GM23248 (cell line): ENCODE measurements around the gene PTCH2. TPM values are rescaled to one million over a fixed set of nuclear protein-coding genes. Genes with fewer than 3 reads are reported as not detected.

Experiments used
- DNase-seq: peaks from one replicate; pipeline ENCODE4 v3.0.0-alpha.2; 2015
- H2AFZ ChIP-seq: fragments of 200-600 bp; sonication (generic); 2 replicates; pipeline ENCODE4 v1.6.1; 2016; ENCODE audit warnings: antibody characterized with exemption
- H3F3A ChIP-seq: fragments of 200-600 bp; sonication (generic); 2 replicates; pipeline ENCODE4 v1.6.1; 2016; ENCODE audit warnings: mild to moderate bottlenecking, antibody characterized with exemption, mixed run types; ENCODE audit not compliant: insufficient read depth
- H3K27ac ChIP-seq: fragments of 200-600 bp; sonication (generic); 2 replicates; pipeline ENCODE4 v1.5.1; 2016; ENCODE audit warnings: mild to moderate bottlenecking
- H3K27me3 ChIP-seq: fragments of 200-600 bp; sonication (generic); replicated peaks from 2 replicates; pipeline ENCODE4 v1.6.1; 2016; ENCODE audit warnings: mild to moderate bottlenecking; ENCODE audit not compliant: insufficient read depth
- H3K36me3 ChIP-seq: fragments of 200-600 bp; sonication (generic); 2 replicates; pipeline ENCODE4 v1.6.1; 2016; ENCODE audit warnings: low read depth, mild to moderate bottlenecking
- H3K4me1 ChIP-seq: fragments of 200-600 bp; sonication (generic); 2 replicates; pipeline ENCODE4 v1.6.1; 2016; ENCODE audit warnings: mild to moderate bottlenecking; ENCODE audit not compliant: insufficient read depth
- H3K4me2 ChIP-seq: fragments of 200-600 bp; sonication (generic); one replicate; pipeline ENCODE4 v1.6.1; 2016; ENCODE audit warnings: mild to moderate bottlenecking; ENCODE audit not compliant: unreplicated experiment
- H3K4me3 ChIP-seq: fragments of 200-600 bp; sonication (generic); 2 replicates; pipeline ENCODE4 v1.5.1; 2016; ENCODE audit warnings: mild to moderate bottlenecking
- H3K79me2 ChIP-seq: fragments of 200-600 bp; sonication (generic); 2 replicates; pipeline ENCODE4 v1.6.1; 2016; ENCODE audit warnings: mild to moderate bottlenecking; ENCODE audit not compliant: insufficient read depth
- H3K9ac ChIP-seq: fragments of 200-600 bp; sonication (generic); 2 replicates; pipeline ENCODE4 v1.6.1; 2016; ENCODE audit warnings: mild to moderate bottlenecking
- H3K9me2 ChIP-seq: fragments of 200-600 bp; sonication (generic); 2 replicates; pipeline ENCODE4 v1.6.1; 2016; ENCODE audit warnings: mixed run types, mild to moderate bottlenecking, moderate library complexity; ENCODE audit not compliant: insufficient read depth
- H3K9me3 ChIP-seq: fragments of 200-600 bp; sonication (generic); one replicate; pipeline ENCODE4 v1.6.1; 2017; ENCODE audit warnings: low read depth
- H4K20me1 ChIP-seq: fragments of 200-600 bp; sonication (generic); 2 replicates; pipeline ENCODE4 v1.6.0; 2016; ENCODE audit not compliant: insufficient read depth
- EZH2 ChIP-seq: fragments of 200-600 bp; sonication (generic); IDR thresholded peaks from 2 replicates; pipeline ENCODE4 v1.6.1; 2018; ENCODE audit warnings: antibody characterized with exemption, mild to moderate bottlenecking; ENCODE audit not compliant: insufficient read depth, poor library complexity, severe bottlenecking
- EZH2phosphoT487 ChIP-seq: fragments of 200-600 bp; sonication (generic); IDR thresholded peaks from 2 replicates; pipeline ENCODE4 v1.6.1; 2018; ENCODE audit warnings: antibody characterized with exemption, moderate library complexity, mild to moderate bottlenecking, low read depth; ENCODE audit not compliant: insufficient read depth
- WGBS, 2 experiments: methylation state at CpG; one replicate each; pipeline ENCODE4 v1.1.6; 2015 to 2017; ENCODE audit warnings: low lambda C conversion rate in 2 of 2, low coverage in 1 of 2; ENCODE audit errors: missing lambda C conversion rate in 2 of 2; 5-methylcytosine and 5-hydroxymethylcytosine counted together
- in situ Hi-C: fragments of 300-500 bp; cut with MboI; formaldehyde crosslinking; loops from 2 replicates; pipeline ENCODE4 v1.15.0; 2020
- polyA plus RNA-seq: library from polyadenylated mRNA; unstranded; fragments of >200 nt; fragmentation: Nextera tagmentation; extraction: Ambion mirVana; gene quantifications from 2 replicates; pipeline ENCODE4 v1.2.1, GENCODE V29; 2016
- total RNA-seq: library from RNA; depleted of rRNA; stranded (reverse); fragments of >200 nt; shearing (Covaris generic); gene quantifications from 2 replicates; pipeline ENCODE4 v1.2.3, GENCODE V29; 2014

The PTCH2 gene
- total and polyA plus RNA-seq, 2 experiments from 2014 or later = 0.05 to 0.11 TPM

DNA sequence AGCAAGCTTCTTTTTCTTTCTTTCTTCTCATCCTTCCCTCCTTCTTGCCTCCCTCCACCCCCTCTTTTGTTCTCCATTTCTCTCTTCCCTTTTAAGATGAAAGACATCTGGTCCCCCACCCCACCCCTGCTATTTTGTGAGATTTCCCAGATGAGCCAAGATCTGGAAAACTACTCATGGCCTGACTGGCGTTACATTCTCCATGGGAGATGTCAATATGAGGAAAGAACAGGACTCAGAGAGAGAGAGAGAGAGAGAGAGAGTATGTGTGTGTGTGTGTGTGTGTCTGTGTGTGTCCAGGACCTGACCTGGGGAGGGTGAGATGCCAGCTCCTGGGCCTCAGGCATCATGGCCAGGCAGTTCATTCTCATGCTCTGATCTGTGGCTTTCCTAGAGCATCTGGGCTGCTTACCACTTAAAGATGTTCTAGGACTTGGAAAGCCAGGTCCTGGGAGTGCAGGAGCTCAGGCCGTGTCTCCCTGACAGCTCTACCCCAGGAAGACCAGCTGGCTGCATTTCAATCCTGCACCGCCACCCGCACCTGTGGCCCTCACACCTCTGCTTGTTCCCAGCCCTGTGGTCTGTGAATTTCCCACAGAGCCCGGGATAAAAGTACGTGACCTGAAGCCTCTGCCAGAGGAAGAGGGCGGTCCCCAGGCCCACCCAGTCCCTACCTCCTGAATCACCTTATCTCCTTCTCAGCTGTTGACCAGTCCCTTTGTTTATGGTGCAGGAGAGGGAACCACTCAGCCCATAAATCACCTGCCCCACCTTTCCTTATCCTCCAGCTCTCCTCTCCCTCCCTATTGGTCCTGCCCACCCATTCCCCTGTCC lies 51.9 kb downstream of the PTCH2 start:
- no peak overlapping the region for H2AFZ ChIP-seq
- H3K27ac ChIP-seq = no peak overlapping the region
- no peaks in the 10 kb centered on the region for H4K20me1 ChIP-seq
- H3K4me2 ChIP-seq = no peak overlapping the region
- H3K27me3 ChIP-seq = no peaks in the 10 kb centered on the region
- no peaks in the 10 kb centered on the region for H3K9me2 ChIP-seq
- H3K79me2 ChIP-seq = no peaks in the 10 kb centered on the region
- H3K9me3 ChIP-seq = no peaks in the 10 kb centered on the region
- 58% methylated on average over 7 of the region's 7 CpGs for WGBS, 2 experiments
- no peak for DNase-seq
- in situ Hi-C loops = no loop called here
- TF ChIP-seq EZH2phosphoT487 = no peak
- TF ChIP-seq EZH2 = no peak
- no peaks in the 10 kb centered on the region for H3K4me1 ChIP-seq
- no peaks in the 10 kb centered on the region for H3F3A ChIP-seq
- H3K9ac ChIP-seq = no peak overlapping the region
- H3K36me3 ChIP-seq = no peaks in the 10 kb centered on the region
- H3K4me3 ChIP-seq = no peak overlapping the region

DNA sequence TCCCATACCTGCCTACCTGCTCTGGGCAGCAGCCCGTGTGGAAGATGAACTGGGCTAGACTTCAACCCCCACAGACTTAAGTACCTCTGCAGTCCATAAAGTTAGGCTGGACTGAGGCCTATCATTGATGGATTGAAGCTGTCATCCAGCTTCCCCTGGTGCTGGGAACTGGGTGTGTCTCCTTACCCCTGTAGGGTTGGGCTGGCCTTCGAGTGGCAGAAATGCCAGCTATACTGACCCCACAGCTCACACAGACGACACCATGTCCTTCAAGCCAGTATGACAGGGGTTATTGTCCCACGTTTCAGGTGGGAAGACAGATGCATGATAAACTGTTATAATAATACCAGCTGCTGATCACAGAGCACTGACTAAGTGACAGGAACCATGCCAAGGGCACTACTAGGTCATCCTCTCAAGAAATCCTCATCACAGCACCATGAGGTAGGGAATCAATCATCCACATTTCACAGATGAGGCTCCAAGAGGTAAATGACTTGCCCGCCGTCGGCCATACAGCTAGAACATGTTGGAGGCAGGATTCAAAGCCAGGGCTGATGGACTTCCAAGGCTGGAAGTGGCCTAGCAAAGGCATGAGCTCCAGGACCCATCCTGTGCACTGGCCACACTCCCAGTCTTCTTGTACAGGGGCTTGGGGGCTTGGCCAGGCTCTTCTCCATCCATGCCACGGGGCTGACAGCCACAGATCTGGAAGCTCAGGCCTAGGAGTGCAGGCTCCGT lies 54.8 kb downstream of the PTCH2 start, which contains the start of gene BEST4:
Gene BEST4 (minus strand): TSS at position 51 of the 741 bp plus-strand sequence. CDS start 465 bp downstream, outside the sequence.
- H3K36me3 ChIP-seq = no peaks in the 10 kb centered on the region
- WGBS, 2 experiments = 85 to 86% methylated on average over 9 of the region's 9 CpGs
- H3K27me3 ChIP-seq = no peaks in the 10 kb centered on the region
- no peak within 1 kb of the TSS for H3K9ac ChIP-seq
- H3K9me3 ChIP-seq = no peaks in the 10 kb centered on the region
- no peak for TF ChIP-seq EZH2
- TF ChIP-seq EZH2phosphoT487 = no peak
- no peaks in the 10 kb centered on the region for H3K79me2 ChIP-seq
- no peaks in the 10 kb centered on the region for H4K20me1 ChIP-seq
- H3K4me1 ChIP-seq = no peaks in the 10 kb centered on the region
- H3F3A ChIP-seq = no peaks in the 10 kb centered on the region
- no peak within 1 kb of the TSS for H3K4me2 ChIP-seq
- H3K4me3 ChIP-seq = no peak within 1 kb of the TSS
- H3K27ac ChIP-seq = no peak within 1 kb of the TSS
- no peak within 1 kb of the TSS for H2AFZ ChIP-seq
- DNase-seq = no peak
- in situ Hi-C loops = no loop called here
- no peaks in the 10 kb centered on the region for H3K9me2 ChIP-seq

DNA sequence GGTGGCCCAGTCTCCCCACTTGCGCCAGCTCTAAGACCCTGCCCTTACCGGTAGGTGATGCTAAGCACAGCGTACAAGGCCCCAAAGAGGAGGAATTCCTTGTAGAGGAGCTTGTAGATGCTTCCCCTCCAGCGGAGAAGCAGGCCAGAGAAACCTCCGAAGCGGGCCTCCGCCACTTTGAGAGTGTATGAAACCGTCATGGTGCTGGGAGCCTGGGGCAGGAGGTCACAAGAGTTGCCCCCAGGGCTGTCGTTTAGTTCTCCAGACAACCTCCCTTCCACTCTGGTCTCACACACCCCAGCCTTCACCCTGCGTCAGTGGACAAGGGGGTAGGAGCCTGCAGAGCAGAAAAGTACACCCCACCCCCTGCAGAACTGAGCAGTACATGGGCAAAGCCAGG lies 55.5 kb downstream of the PTCH2 start:
- Histone ChIP-seq H3K27me3 (no peaks in the 10 kb centered on the region), H4K20me1 (no peaks in the 10 kb centered on the region), H2AFZ (no peak overlapping the region), H3K4me1 (no peaks in the 10 kb centered on the region), H3K27ac (no peak overlapping the region), H3F3A (peaks cover 7% of the 10 kb centered on the region; the same call in 1 of the 2 replicates), H3K4me2 (no peak overlapping the region), H3K9me2 (no peaks in the 10 kb centered on the region), H3K9me3 (no peaks in the 10 kb centered on the region), H3K4me3 (no peak overlapping the region), H3K79me2 (no peaks in the 10 kb centered on the region), H3K36me3 (no peaks in the 10 kb centered on the region), H3K9ac (no peak overlapping the region)
- DNase-seq = no peak
- TF ChIP-seq EZH2phosphoT487 = no peak
- TF ChIP-seq EZH2 = no peak
- 98 to 99% methylated on average over 9 to 10 of the region's 10 CpGs for WGBS, 2 experiments
- in situ Hi-C loops = no loop called here

DNA sequence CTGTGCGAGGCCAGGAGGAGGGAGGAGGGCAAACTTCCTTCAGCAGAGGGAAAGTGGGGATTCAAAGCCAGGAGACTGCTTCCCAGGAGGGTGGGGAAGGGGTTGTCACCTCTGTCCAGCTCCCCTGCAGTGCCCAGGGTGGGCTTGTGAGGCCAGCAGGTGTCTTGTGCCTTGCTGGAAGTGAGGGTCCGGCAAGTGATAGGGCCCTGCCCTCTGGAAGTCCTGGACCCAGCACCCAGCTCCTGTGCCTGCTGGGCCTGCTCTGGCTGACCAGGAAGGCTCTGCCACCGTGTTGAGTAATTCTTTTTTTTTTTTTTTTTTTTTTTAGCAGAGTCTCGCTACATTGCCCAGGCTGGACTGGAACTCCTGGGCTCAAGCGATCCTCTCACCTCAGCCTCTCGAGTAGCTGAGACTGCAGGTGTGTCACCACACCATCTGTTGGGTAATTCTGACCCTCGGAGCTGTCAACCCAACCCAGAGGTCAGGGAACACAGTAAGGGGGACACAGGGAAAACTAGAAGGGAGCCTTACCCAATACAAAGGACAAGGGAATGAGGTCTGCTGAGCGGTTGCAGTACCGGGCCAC lies 56.1 kb downstream of the PTCH2 start:
- no peak overlapping the region for H3K27ac ChIP-seq
- peaks cover 11% of the 10 kb centered on the region for H3F3A ChIP-seq
- no peak overlapping the region for H3K4me2 ChIP-seq
- H3K36me3 ChIP-seq = no peaks in the 10 kb centered on the region
- no peak overlapping the region for H2AFZ ChIP-seq
- peak; percentile 23 for DNase-seq
- no peaks in the 10 kb centered on the region for H3K27me3 ChIP-seq
- in situ Hi-C loops = no loop called here
- no peaks in the 10 kb centered on the region for H3K9me3 ChIP-seq
- 0 out of 2 replicates have a peak overlapping the region, but pooled peaks have one; percentile 63 for H3K9ac ChIP-seq
- no peak overlapping the region for H3K4me3 ChIP-seq
- H4K20me1 ChIP-seq = no peaks in the 10 kb centered on the region
- H3K79me2 ChIP-seq = no peaks in the 10 kb centered on the region
- TF ChIP-seq EZH2phosphoT487 = no peak
- no peak for TF ChIP-seq EZH2
- no peaks in the 10 kb centered on the region for H3K4me1 ChIP-seq
- WGBS, 2 experiments = 71 to 78% methylated on average over 6 to 9 of the region's 9 CpGs
- H3K9me2 ChIP-seq = no peaks in the 10 kb centered on the region
